22Rv1 (cell line): ENCODE data around the gene MYRIP.

Experiments used
- CTCF ChIP-seq: fragments of 450-650 bp; IDR thresholded peaks from 2 replicates; pipeline ENCODE4 v1.5.1; 2017; ENCODE audit warnings: mild to moderate bottlenecking
- ZFX ChIP-seq: fragments of 450-650 bp; IDR thresholded peaks from 2 replicates; pipeline ENCODE4 v1.6.1; 2017; ENCODE audit warnings: antibody characterized with exemption, borderline replicate concordance

- no peak for TF ChIP-seq CTCF
- no peak for TF ChIP-seq ZFX
Measured at GRCh38 chr3:39762537-39763070, 46.8 kb upstream of the MYRIP start.
